KG1 (cell line): ENCODE measurements around the gene POLG.
A peak's percentile ranks its signal among the peaks of the same experiment; 100 is the strongest.

Source experiments
- DNase-seq: peaks from one replicate; lab custom pipeline; 2025; lab: John Stamatoyannopoulos, UW

Gene POLG

GRCh38 chr15:89370120-89370977, 35.7 kb upstream of the POLG start:
- DNase-seq, result no peak

GRCh38 chr15:89369341-89369947, 34.8 kb upstream of the POLG start:
- no peak for DNase-seq

- no peak for DNase-seq
These were observed 34.1 kb upstream of the POLG start for GRCh38 chr15:89368566-89369223.

DNA sequence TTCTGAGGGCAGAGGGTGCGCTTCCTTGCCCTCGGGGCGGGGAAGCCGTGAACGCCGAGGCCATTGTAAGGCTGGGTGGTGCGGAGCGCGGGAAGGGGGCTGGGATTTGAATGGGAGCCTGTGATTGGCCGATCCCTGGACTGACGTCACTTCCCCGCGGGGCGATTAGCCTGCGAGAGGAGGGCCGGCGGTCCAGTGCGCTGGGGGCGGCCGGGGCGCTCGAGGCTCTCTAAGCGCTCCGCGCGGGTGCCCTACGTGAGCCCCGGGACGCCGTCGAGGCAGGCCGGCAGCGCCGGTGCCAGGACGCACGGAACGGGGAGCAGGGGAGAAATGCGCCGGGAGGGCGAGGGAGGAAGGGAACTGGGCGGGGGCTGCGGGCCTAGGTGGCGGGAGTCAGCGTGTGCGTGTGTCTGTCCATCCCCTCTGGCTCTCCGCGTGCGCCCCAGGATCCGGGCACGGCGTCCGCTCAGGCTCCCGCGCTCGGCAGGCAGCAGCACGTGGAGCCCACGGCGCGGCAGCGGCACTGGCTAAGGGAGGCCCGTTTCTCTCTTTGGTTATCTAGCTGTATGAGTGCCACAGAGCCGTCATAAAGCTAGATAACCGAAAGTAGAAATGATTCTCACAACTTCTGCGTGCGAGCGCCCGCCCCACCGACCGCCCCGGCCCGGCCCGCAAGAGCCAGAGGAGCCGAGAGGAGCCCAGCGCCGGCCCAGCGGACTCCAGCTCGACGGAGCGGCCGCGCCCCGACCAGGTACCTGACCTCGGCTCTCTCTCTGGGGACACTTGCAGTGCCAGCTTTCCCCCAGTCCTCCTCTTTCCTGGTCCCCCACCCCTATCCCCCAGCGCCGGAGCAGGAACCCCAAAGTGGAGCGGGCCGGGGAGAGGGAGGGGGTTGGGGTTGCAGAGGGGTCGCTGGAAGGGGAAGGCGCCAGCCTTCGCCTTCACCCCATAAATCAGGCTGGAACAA, 33.1 kb upstream of the POLG start:
- DNase-seq, result no peak

- DNase-seq, result no peak
These were observed 32.2 kb upstream of the POLG start for GRCh38 chr15:89366656-89367393.

DNA sequence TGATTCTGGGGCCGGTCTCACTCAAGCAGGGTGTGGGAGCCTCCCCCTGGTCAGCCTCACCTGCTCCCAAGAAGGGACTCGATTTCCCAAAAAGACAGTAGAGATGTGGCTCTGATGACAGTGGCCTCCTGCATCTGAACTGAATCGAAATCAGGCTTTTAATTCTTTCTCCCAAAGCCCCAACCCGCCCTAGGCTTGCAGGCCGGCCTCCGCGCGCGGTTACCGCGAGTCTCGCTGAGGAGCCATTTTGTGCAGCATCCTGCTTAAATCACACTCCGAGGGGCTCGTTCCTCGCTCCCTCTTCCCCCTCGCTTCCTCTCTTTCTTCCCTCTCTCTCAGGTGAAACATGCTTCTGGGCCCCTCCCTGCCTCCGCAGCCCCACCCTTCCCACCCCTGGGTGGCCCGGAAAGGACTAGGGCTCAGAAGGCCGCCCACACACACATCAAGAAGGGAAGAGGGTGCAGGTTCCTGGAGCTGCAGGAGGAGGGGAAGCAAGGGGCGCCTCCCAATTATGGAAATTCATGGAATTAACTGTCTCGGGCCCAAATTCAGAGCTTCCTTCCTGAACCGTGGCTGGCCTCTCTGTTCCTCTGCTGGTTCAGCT, 30.9 kb upstream of the POLG start:
- no peak for DNase-seq

GRCh38 chr15:89364741-89365450, 30.3 kb upstream of the POLG start:
- no peak for DNase-seq

- no peak for DNase-seq
These were observed 29.7 kb upstream of the POLG start for GRCh38 chr15:89364341-89364740.

DNA sequence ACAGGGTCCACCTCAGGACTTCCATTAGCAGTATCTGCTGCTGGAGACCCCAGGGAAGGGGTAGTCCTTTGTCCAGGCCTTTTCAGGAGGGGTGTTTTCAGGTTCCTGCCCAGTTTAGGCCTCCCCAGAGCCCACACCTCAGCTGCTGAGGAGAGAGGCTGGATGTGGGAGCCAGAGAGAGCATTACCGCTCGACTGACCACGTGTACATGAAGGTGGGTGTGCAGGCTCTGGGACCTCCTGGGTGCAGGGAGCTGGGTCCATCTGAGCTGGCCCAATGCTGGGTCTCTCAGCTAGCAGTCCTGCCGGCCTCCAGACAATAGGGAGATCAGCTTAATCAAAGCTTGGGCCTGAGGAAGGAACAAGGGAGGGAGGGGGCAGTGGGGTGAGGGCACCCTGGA, 29.1 kb upstream of the POLG start:
- no peak for DNase-seq

DNA sequence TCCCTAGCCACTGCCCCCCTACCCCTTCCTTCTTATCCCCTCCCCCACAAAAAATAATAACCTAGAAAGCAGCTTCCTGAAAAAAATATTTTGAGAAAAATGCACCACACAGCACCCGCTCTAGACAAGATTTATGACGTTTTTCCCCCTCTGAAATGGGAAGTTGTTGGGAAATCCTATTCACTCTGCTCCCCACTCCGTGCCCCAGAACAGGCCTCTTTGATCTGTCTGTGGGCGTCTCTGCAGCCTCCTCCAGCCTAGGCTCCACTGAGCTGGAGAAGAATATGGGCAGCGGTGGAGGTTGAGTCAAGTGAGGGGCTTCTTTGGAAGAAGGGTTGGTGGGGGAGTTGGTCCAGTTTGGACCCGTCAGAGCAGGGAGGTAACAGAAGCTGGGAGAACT, 28.5 kb upstream of the POLG start:
- no peak for DNase-seq

- no peak for DNase-seq
These were observed 27.8 kb upstream of the POLG start for GRCh38 chr15:89362203-89363101.

GRCh38 chr15:89361451-89362202, 27.0 kb upstream of the POLG start:
- no peak for DNase-seq

DNA sequence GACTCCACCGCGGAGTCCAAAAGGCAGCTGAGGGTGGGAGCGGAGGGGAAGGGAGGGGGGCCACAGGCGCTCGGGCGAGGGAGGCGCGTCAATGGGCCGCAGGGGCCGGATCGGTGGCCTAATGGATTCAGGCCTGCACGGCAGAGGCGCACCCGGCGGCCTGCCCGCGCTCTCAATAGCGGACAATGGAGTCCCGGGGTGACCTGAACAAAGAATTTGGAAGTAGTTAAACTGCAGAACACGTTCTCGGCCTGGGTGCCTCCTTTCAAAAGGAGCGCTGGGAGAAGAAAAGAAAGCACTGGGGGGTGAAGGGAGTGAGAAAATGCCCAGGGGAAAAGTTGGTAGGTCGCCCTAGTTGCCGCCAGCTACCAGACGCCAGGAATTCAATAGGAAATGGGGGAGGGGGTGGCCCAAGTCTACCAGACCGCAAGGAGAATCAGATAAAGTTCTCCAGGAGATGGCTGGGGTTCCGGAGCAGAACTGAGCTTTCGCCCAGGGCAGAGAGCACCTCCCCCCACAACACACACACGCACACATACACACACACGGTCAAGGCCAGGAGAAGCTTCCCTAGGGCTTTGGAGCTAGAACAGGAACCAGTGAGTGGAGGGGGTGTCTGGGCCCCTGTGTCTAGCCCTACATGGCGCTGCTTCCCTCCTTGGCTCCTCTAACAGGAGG, 25.8 kb upstream of the POLG start:
- DNase-seq, result no peak

GRCh38 chr15:89359471-89360293, 25.1 kb upstream of the POLG start:
- DNase-seq, result no peak

GRCh38 chr15:89358755-89359439, 24.3 kb upstream of the POLG start:
- DNase-seq, result peak; percentile 33

- DNase-seq, result no peak
These were observed 23.8 kb upstream of the POLG start for GRCh38 chr15:89358435-89358754.
